Upper lobe of left lung (tissue), 6 donors: Measurements from ENCODE around the gene SMIM20. TPM values are rescaled to one million over a fixed set of nuclear protein-coding genes. Genes with fewer than 3 reads are reported as not detected.

Experiments
- ATAC-seq, 2 donors: fragments of 200-7000 bp; cut with Tn5 transposase; one replicate each; pipeline ENCODE4 v1.9.1; 2022; ENCODE audit warnings: mild to moderate bottlenecking in 2 of 2, moderate library complexity in 2 of 2; ENCODE audit not compliant: low FRiP score in 2 of 2
- DNase-seq, 2 donors: peaks; one replicate each; pipeline ENCODE4 v3.0.0-alpha.2; 2019 to 2020
- H3K27ac ChIP-seq, 4 donors: fragments of 200-600 bp; sonication (generic); one replicate each; pipeline ENCODE4 v1.5.1; 2016 to 2019
- H3K27me3 ChIP-seq, 4 donors: fragments of 200-600 bp; sonication (generic); one replicate each; pipeline ENCODE4 v1.5.1; 2017 to 2019
- H3K36me3 ChIP-seq, 4 donors: fragments of 200-600 bp; sonication (generic); one replicate each; pipeline ENCODE4 v1.5.1; 2016 to 2019
- H3K4me1 ChIP-seq, 4 donors: fragments of 200-600 bp; sonication (generic); one replicate each; pipeline ENCODE4 v1.5.1; 2018 to 2019
- H3K4me3 ChIP-seq, 4 donors: fragments of 200-600 bp; sonication (generic); one replicate each; pipeline ENCODE4 v1.5.1; 2017 to 2019; ENCODE audit warnings: mild to moderate bottlenecking in 2 of 4, moderate library complexity in 1 of 4
- H3K9me3 ChIP-seq, 4 donors: fragments of 200-600 bp; sonication (generic); one replicate each; pipeline ENCODE4 v1.5.1; 2018 to 2019
- CTCF ChIP-seq, 6 experiments: fragments of 450-650 bp in 4 of 6; fragments of 200-600 bp in 2 of 6; sonication (generic) in 2 of 6; IDR thresholded peaks; one replicate each; pipeline ENCODE4 v1.5.1; 2016 to 2019; ENCODE audit warnings: antibody characterized with exemption in 6 of 6
- EP300 ChIP-seq, 4 donors: sonication (generic); formaldehyde crosslinking; IDR thresholded peaks; one replicate each; pipeline ENCODE4 v1.5.1; 2017; ENCODE audit warnings: antibody characterized with exemption in 4 of 4, control low read depth in 2 of 4
- POLR2A ChIP-seq, 4 donors: fragments of 450-650 bp; IDR thresholded peaks; one replicate each; pipeline ENCODE4 v1.5.1; 2016 to 2017; ENCODE audit warnings: antibody characterized with exemption in 4 of 4, mild to moderate bottlenecking in 2 of 4
- POLR2AphosphoS5 ChIP-seq, 2 donors: sonication (generic); formaldehyde crosslinking; IDR thresholded peaks; one replicate each; pipeline ENCODE4 v1.5.1; 2017; ENCODE audit warnings: antibody characterized with exemption in 2 of 2
- WGBS, 2 donors: methylation state at CpG; one replicate each; pipeline ENCODE4 v1.1.5; 2017 to 2018; 5-methylcytosine and 5-hydroxymethylcytosine counted together
- total RNA-seq, 6 donors: library from RNA; depleted of rRNA in 4 of 6; stranded (reverse); fragments of >200 nt in 4 of 6; gene quantifications; one replicate each; pipeline versions ENCODE4 v1.1.0 to v1.2.1, GENCODE V29; 2016 to 2021
- donor health status: DM: no; HTN: no; CAD: no; lungs with moderate emphysema.
- donor health status: DM: no; HTN: yes; CAD: no; lungs with severe emphysema.

The SMIM20 gene
- total RNA-seq, 6 donors from 2014 or later, result 7.5 to 33.4 (median 20.8) TPM

DNA sequence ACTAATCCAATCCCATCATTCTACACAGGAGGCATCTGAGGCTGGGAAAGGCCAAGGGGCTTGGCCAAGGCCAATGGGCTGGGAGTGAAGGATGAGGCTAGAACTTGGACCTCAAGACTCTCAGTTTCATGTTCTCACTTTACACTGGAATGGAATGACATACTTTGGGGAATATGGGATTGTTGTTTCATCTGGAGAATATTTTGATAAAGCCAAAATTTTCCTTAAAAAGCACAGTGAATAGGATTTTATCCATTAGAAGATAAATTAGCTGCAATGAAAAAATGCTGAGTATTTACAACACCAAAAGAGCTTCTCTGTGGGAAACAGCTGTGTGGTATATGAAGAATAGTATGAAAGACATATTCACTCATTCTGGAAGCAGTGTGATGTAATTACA, 29.3 kb downstream of the SMIM20 start:
- Histone ChIP-seq H3K4me3 (no peak overlapping the region), H3K9me3 (no peaks in the 10 kb centered on the region), H3K27me3 (no peaks in the 10 kb centered on the region), H3K36me3 (no peaks in the 10 kb centered on the region), H3K4me1 (no peaks in the 10 kb centered on the region), H3K27ac (no peak overlapping the region)
- DNase-seq (no peak), ATAC-seq (peak in 1 of 2 donors; percentile 87)
- TF ChIP-seq EP300 (IDR thresholded peaks at IDR 0.05) (no peak), CTCF (IDR thresholded peaks at IDR 0.05) (no peak), POLR2AphosphoS5 (IDR thresholded peaks at IDR 0.05) (no peak), POLR2A (IDR thresholded peaks at IDR 0.05) (no peak)

DNA sequence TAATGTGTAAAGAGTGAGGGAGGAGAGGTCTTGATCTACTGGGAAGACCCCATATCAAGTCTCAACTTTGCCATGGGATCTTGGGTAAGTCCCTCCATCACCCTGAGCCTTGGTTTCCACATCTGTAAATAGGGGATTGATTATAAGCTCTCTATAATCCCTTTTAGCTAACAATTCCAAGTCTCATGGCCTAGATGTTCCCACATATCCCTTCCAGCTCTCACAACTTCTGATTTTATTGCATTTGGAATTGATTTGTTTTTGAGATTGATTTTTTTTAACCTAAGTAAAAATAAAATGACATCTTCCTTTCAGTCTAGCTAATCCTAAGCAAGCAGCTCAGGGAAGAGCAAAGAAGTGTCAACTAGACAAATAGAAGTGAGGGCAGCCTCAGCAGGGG, 29.8 kb downstream of the SMIM20 start:
- no peaks in the 10 kb centered on the region for H3K36me3 ChIP-seq
- no peaks in the 10 kb centered on the region for H3K4me1 ChIP-seq
- TF ChIP-seq EP300 (IDR thresholded peaks at IDR 0.05) (no peak), POLR2AphosphoS5 (IDR thresholded peaks at IDR 0.05) (no peak), CTCF (IDR thresholded peaks at IDR 0.05) (no peak), POLR2A (IDR thresholded peaks at IDR 0.05) (no peak)
- ATAC-seq (no peak), DNase-seq (no peak)
- H3K9me3 ChIP-seq, result no peaks in the 10 kb centered on the region
- no peak overlapping the region for H3K27ac ChIP-seq
- no peaks in the 10 kb centered on the region for H3K27me3 ChIP-seq
- no peak overlapping the region for H3K4me3 ChIP-seq

DNA sequence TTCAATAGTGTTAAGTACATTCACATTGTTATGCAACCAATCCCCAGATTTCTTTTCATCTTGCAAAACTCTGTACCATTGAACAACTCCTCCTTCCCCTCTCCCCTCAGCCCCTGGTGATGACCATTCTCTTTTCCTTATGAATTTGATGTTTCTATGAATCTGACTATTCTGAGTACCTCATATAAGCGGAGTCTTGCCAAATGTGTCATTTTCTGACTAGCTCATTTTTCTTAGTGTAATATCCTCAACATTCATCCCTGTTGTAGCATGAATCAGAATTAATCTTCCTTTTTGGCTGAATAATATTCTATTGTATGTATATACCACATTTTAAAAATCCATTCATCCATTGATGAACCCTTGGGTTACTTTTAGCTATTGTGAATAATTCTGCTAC, 34.0 kb downstream of the SMIM20 start:
- Histone ChIP-seq H3K27ac (no peak overlapping the region), H3K36me3 (no peaks in the 10 kb centered on the region), H3K27me3 (no peaks in the 10 kb centered on the region), H3K4me3 (no peak overlapping the region), H3K9me3 (no peaks in the 10 kb centered on the region), H3K4me1 (no peaks in the 10 kb centered on the region)
- 91 to 97% methylated on average over 1 of the region's 1 CpG for WGBS, 2 donors
- no peak for DNase-seq
- no peak for ATAC-seq
- TF ChIP-seq POLR2A (IDR thresholded peaks at IDR 0.05) (no peak), POLR2AphosphoS5 (IDR thresholded peaks at IDR 0.05) (no peak), EP300 (IDR thresholded peaks at IDR 0.05) (no peak), CTCF (IDR thresholded peaks at IDR 0.05) (no peak)

DNA sequence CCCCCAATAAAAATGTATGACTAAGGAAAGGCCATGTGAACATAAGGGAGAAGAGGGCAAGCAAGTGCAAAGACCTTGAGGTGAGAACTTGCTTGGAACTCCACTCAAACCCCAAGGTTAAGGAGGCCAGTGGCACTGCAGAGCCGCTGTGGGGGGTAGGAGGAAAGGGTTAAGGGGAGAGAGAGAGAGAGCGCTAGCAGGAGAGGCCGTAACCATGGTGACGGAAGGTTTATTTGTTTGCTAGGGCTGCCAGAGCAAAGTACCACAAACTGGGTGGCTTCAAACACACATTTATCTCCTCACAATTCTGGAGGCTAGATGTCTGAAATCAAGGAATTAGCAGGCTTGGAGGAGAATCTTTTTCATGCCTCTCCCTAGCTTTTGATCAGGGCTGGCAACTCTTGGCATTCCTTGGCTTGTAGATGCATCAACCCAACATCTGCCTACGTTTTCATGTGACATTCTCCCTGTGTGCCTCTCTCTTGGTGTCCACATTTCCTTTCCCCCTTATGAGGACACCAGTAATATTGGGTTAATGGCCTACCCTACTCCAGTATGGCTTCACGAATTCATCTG, 35.2 kb downstream of the SMIM20 start:
- H3K4me3 ChIP-seq, result no peak overlapping the region
- no peak for DNase-seq

More for the DNA sequence above, 35.2 kb downstream of the SMIM20 start:
- H3K36me3 ChIP-seq, result no peaks in the 10 kb centered on the region
- TF ChIP-seq EP300 (IDR thresholded peaks at IDR 0.05) (no peak), CTCF (IDR thresholded peaks at IDR 0.05) (no peak), POLR2AphosphoS5 (IDR thresholded peaks at IDR 0.05) (no peak), POLR2A (IDR thresholded peaks at IDR 0.05) (no peak)
- H3K4me1 ChIP-seq, result no peaks in the 10 kb centered on the region
- ATAC-seq, result no peak
- WGBS, 2 donors, result 63 to 70% methylated on average over 6 of the region's 6 CpGs
- H3K9me3 ChIP-seq, result no peaks in the 10 kb centered on the region
- H3K27me3 ChIP-seq, result no peaks in the 10 kb centered on the region
- H3K27ac ChIP-seq, result no peak overlapping the region
